D341Med (cell line): ENCODE results near the gene SLC6A11.

Experiments
- DNase-seq: peaks from one replicate; pipeline ENCODE4 v3.0.0; 2012; ENCODE audit warnings: low spot score

SLC6A11 gene

DNA sequence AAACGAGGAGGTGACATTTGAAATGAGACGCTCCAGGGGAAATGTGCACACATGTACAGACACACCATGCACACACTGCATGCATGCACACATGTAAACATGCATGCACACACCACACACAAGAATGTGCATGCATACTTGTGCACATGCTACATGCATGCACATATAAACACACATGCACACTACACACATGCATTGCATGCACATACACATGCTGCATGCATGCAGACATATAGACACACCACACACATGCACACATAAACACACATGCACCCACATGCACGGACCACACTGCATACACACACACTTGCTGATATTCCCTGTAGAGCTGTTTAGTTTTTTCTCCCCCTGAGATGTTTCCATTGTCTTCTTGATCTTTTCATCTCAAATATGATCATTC is 138.7 kb downstream of the SLC6A11 start:
- no peak for DNase-seq

DNA sequence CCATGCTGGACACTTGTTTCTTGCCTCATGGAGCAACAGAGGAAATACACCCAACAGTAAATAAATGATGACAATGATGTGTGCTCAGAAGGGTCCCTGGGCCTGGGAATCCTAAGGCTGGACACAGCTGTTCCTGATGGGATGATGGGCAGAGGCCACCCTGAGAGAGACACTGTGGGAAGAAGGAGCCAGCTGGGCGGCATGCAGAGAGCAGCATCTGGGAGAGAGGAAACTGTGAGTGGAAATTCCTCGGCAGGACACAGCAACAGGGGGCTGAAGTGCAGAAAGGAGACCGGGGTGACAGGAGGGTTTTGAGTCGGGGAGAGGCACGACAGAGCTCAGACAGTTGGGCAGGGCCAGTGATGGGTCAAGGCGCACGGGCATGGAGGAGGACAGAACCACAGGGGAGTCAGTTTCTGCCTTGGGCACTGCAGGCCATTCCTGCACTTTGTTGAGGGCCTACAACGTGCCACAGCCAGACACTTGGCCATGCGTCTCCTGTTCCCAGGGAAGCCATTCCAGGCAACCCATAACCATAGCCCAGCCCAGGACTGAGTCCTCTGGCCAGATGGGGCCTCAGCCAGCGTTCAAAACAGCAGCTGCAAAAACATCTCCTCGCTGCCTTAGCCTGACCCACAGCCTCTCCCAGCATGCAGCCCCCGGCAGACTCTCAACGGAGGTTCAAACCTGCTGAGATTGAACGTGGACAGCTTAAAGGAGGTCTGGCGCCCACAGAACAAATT is 139.9 kb downstream of the SLC6A11 start:
- no peak for DNase-seq

DNA sequence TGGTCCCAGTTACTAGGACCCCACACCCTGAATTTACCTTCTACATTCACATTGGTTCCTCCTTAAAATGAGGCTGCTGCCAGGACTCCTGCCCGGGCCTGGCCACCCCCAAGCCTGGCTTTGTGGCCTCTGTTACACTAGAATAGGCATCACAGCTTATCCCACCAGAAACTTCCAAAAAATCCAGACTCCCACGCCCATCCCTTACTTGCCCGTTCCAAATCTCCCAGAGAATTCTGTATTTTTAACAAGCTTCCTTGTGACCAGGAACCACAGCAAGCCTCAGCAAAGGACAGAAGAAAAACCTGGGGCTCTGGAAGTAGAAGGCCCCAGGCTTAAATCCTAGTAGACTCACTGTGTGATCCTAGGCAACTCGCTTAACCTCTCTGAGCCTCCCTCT is 140.5 kb downstream of the SLC6A11 start:
- no peak for DNase-seq

DNA sequence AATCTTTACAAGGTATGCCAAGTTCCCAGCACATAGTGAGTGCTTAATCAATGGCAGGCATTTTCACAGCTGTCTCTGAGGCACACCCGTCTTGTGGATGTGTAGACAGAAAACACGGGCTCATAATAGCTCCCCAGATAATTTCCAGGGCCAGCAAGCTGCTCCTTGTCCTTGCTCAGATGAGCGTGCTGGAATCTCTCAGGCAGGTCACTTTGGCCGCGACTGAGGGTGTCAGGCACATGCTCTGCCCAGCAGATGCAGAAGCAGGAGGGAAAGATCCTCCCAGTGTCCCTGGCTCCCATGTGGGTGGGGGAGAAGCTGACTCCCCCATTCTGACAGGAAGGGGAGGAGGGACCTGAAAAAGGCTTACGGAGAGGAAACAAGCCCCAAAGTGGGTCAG is 141.0 kb downstream of the SLC6A11 start:
- DNase-seq = no peak

DNA sequence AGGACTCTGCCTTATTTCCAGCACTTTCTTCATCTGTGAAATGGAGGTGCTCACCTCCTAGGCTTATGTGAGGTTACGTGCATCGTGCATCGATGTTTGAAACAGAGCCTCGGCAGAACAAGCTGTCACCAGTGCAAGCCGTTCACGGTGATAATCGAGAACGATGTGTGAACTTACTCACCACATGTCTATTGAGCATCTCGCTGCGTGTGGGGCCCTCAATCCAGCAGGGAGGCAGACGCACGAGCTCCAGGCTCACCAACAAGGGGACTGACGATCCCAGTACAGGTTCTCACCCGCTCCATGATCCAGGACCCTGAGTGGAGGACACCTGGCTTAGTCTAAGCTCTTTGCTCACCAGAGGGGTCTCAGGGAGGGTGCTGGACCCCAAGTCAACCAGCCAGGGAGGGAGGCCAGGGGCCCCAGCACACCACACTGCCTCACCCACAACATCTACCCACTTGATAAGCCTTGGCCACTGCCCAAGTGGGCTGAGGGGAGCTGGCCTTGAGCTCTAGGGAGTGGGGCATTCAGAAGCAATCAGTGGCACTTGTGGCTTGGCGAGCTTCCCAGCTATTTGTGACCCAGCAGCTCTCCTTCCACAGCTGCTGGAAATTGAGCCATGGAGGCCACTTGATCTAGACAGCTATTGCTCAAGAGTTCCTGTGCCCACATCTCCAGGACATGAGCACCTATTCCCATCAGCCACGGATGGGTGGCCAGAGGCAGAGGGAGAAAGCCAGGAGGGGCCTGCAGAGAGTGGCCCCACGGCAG is 142.1 kb downstream of the SLC6A11 start:
- DNase-seq = no peak

DNA sequence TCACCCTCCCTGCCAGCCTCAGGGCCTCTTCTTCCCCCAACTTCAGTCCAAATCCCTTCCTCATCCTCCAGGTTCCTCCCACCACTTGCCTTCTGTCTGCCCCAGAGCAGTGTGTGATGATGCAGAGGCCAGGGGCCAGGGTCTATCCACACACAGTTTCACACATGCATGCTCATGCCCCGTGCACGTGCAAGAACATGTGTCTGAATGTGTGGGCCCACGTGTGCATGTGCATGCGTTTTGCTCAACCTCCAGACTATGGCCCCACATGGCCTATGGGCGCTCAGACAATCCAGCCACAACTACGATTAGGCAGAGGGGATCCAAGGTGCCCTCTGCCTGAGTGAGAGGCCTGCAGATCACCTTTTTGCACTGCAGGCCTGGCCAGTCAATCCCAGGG is 144.2 kb downstream of the SLC6A11 start:
- DNase-seq = no peak

DNA sequence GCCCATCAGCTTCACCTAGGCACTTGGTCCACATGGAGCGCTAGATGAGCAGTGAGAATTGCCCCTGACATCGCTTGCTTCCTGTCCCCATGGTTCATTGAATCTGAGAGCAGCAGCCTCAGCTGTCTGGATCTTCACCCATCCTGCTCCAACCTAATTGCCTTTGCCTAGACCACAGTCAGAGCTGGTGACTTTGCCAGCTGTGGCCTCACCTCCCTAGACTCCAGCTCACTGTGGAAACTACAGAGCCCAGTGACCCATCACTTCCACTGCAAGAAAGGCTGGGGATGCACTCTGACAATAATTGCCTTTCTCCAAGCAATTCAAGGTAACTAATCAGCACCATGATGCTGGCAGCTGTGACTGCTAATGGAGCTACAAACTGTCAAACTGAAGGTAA is 145.9 kb downstream of the SLC6A11 start:
- DNase-seq = no peak

DNA sequence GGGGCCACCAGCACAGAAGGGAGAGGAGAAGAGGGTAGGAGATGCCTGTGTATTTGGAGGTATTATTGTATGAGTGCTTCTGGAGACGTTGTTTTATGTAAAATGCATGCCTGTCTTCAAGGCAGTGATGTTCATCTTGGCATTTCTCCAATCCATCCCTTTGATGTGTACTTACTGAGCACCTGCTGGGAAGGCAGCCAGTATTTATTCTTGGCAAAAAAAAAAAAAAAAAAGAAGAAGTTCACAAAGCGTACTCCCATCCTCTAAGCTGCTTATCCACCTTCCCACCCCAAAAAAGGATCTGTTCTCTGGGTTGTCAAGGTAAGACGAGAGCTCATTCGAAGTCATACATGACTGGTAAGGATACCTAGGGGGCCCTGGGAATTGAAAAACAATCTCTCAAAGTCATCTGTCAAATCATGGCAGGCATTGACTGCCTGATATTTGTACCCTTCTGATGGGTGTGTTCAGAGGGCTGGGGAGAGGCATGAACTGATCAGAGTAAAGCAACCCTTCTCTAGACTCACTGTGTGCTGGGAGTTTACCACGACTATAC is 146.5 kb downstream of the SLC6A11 start:
- no peak for DNase-seq

DNA sequence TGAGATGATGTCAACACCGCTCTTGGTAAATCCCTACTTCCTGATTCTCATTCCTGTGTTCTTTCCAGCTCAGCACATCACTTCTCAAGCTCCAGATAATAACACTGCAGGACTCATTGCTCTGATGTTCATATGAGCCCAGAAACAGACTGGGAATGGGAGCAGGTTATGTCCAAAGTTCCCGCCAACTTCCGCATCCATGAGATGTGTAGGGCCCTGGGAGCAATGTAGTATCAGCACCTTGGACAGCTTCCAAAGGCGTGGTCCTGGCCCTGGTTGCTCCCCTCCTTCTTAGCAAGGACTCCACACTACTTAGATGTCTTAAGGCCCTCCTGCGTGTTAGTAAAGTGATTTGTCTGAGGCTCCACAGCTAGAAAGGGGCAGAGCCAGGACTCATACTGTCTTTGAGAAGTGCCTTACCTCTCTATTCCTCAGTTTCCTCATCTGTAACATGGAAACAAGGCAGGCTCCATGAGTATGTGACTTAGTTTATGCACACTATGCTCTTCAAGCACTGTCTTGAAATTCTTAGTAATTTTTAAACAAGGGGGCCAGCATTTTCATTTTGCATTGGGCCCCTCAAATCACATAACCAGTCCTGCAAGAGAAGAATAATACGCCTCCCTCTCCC is 148.6 kb downstream of the SLC6A11 start:
- DNase-seq = no peak

DNA sequence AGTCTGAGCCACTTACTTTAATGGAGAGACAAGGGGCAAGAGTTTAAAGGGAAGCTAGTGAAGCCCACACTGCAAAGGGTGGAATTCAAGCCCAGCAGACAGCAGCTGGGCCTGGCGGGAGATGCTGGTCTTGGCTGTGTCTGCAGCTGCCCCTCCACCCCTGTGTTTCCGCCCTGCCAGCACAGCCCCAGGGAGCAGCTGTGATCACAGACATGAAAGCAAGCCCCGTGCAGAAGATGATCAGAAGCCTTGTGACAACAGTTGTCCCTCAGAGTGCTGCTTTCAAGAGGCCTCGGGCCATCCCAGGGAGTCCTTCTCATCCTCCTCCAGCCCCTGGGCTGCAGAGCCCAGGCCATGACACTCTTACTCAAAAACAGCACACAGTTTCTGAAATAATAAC is 152.4 kb downstream of the SLC6A11 start:
- no peak for DNase-seq

DNA sequence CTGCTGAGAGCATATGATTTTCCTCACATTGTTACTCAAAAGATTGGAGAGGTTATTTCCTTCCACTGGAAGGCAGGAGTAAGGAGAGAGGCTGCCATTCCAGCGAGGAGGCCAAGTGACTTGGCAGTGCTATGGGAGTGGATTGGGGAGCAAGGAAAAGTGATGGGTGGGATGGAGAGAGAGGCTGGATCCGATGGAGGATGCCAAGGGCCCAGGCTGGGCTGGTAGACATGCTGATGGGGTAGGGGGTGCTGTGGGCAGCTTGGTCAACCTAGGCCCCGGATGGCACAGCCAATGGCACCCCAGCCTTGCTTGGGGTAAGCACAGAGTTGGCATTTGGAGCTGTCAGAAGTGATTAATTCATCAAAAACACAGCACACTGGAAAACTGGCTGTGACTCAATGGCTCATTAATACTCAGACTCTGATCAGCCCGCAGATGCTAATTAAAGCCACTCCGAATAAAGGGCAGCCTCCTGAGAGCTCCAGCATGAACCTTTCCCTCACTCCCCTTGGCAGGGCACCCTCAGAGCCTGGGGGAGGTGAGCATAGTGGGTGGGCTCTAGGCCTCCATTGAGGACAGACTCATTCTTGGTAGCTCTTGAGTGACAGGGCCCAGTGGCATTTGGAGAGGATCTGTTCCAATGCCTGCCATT is 154.4 kb downstream of the SLC6A11 start:
- no peak for DNase-seq

DNA sequence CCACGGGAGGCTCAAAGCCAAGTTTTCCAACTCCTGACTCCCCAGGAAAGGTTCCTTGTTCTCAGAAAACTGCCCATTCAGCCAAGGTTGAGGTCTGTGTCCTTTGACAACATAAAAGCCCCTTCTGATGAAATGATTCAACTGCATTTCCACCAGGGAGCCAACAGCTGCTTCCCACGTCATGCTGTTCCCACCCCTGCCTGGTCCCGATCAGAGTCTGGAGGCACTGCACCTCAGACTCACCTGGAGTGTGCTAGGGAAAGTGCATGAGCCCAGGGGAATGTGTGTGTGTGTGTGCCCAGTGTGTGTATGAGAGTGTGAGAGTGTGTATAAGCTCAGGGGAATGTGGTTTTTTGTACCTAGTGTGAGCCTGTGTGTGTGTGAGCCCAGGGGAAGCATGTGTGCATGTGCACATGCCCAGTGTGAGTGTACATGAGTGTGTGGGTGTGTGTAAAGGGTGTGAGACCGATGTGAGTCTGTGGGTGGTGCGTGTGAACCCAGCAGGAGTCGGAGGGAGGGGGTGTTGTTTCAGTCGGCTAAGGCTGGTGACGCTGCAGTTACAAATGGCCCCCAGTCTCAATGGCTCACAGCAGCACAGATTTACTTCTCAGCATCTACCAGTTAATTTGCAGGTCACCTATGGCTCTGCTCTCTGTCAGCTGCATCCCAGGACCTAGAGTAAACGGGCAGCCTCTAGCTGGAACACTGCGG is 156.2 kb downstream of the SLC6A11 start:
- DNase-seq = no peak

DNA sequence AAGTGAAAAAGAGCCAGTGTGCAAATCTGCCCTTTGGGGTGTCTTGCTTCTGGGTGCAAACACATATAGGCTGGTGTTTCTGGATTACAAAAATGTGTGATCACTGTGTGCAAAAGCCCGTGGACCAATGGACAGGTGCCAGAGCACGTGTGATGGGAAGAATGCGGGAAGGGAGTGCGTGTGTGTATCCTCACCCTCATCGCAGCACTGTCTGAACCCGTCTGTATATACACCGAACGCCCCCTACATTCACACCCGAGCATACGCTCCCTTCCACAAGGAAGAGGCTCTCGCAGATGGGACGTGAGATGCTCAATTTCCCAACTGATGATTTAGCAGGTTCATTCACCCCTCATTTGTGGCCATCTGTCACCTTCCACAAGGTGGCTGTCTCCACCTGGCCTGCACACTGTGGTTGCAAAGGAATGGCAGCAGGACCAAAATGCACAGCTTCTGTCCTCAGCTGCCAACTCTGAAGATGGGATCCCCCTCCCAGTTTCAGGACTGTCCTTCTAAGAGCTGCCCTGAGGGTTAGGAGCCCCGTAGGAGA is 157.1 kb downstream of the SLC6A11 start:
- no peak for DNase-seq

DNA sequence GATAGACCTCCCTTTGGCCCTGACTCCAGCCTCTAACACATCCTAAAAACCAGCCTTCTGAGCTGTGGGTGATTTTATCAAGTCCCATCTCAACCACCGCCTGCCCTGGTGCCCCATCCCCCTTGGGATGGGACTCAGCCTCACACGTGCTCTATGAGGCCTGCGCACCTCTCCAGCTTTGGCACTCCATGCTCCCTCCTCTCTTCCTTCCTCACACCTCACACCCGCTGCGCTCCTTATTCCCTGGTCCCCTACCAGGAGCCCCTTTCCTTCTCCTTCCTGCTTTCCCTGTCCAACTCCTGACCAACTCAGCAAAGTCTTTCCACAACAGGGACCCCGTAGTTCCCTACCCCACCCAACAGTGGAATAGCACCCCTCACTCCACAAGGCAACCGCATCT is 158.1 kb downstream of the SLC6A11 start:
- no peak for DNase-seq

DNA sequence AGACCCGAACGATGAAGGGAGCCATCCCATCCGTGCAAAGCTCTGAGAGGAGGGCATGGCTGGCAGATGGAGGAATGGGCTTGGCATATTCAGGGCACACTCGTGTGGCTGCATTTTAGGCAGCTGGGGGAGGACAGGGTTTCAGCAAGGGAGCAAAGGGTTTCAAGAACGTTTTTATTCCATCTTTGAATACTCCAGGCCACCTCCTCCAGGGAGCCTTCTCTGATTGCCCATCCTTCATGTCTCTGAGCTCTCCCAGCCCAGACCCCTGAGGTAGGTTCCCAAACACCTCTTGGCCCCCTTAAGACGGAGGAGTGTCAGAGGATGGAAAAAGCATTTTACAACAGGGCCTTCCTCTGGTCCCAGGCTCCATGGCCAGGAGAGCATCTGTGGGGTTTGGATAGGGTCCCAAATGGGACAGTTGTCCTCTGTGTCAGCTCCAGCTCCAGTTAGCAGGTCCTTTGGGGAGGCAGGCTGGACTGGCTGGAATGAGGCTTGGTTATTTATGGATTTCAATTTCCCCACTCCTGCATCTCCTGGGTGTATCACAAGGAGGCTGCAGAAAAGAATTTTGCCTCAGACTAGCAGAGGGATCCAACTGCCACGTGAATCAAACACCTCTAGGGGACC is 158.8 kb downstream of the SLC6A11 start:
- DNase-seq = no peak

DNA sequence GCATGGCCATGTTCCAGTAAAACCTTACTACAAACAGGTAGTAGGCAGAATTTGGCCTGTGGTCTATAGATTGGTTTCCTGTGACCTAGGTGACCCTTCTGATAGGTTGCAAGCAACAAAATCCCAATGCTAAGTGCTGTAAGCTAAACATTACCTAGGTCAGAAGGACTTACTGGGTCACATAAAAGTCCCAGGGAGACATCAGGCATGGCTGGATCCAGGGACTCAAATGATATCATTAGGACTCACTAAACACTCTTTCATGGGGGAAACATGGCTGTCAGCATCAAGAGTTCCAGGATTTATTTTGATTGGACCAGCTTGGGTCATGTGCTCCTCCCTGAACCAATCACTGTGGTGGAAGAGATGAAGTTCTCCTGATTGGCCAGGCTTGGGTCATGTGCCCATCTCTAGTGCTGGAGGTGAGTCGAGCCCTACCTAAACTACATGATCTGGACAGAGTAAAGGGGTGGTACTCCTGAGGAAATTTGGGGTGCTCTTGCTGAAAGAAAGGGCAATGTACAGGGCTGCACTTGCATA is 159.7 kb downstream of the SLC6A11 start:
- DNase-seq = no peak

DNA sequence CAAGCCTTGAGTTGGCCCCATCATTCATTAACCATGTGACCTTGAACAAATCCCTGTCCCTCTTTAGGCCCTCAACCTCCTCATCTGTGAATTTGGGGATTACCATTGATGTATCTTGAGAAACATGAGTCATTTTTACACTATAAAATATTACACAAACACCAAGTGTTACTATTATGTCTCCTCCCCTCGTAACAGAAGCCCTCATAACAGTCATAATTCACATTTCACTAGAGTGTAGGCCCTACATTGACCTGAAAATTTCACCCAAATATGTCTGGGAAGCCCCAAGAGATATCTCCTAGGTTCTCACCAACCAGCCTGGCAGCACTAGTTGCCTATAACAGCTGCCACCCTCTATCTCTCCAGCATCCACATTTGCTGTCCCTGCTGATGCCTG is 160.7 kb downstream of the SLC6A11 start:
- DNase-seq = no peak

DNA sequence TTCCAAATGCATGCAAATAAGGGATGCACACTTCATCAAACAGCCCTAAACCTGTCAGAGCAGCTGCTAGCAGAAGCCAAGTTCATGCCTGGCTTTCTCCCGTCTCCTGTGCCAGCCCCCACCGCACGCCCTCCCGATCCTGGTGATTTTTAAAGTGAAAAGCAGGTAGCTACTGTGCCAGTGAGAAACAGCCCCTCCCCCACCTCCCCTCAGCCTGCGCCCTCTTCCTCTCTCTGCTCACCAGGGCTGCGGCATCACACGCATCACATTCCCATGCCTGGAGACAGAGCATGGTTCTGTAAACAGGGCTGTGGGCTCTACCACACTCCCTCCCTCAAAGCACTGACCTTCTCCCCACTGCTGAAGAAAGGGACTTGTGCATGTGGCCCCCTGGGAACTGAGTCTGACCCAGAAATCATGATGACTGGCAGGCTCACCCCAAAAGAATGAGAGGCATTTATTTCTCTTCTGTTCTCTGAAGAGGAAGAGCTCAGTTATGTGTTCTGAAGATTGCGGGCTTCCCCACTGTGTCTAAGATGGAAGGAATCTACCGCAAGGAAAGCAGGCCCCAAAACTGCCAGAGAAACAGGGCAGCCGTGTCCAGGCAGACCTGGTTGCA is 162.0 kb downstream of the SLC6A11 start:
- DNase-seq = no peak

DNA sequence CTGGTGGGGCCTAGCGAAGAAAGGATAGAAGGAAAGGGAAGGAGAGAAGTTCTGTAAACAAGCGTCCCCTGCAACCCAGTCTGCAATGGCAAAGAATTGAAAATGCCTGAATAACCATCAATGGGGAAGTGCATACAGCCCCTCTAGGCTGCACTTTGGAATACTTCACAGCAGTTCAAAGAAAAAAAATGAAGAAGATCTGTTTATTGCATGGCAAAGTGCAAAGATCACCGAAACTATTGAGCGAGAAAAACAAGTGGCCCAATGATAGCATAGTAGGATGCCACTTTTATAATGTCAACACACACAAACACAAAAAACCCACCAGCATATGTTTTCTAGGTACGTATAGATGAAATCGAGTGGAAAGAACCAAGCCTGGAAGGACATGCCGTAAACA is 162.9 kb downstream of the SLC6A11 start:
- DNase-seq = no peak

DNA sequence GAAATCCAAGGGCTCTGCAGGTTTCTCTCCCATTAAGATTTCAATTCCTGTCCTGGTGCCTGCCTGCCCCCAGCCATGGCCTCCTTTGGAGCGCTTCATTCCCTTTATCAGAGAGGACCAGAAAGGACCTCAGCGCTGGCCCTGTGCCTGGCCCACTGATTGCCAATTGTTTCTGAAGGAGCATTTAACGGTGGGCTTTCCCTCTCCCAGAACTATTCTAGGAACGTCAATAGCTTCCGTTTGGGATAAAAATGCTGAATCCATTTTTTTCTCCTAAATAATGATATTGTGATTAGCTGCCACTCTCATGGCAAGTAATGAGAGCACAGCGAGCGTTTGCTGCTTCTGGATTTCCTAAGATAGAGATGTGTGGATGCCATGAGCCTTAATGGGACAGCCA is 164.3 kb downstream of the SLC6A11 start:
- no peak for DNase-seq
